Omental fat pad (tissue), 4 donors: ENCODE data around the gene TESMIN. TPM values are rescaled to one million over a fixed set of nuclear protein-coding genes. Genes with fewer than 3 reads are reported as not detected.

Experiments
- ATAC-seq: fragments of 150-250 bp; one replicate; pipeline ENCODE4 v1.9.1; 2016; ENCODE audit warnings: mild to moderate bottlenecking, moderate library complexity; ENCODE audit not compliant: low FRiP score
- DNase-seq: peaks from one replicate; pipeline ENCODE4 v3.0.0-alpha.2; 2019; ENCODE audit warnings: low spot score
- CTCF ChIP-seq, 3 donors: fragments of 450-650 bp; IDR thresholded peaks; one replicate each; pipeline ENCODE4 v1.5.1; 2016 to 2017; ENCODE audit warnings: antibody characterized with exemption in 3 of 3, mild to moderate bottlenecking in 3 of 3, moderate library complexity in 2 of 3
- total RNA-seq, 4 donors: library from RNA; depleted of rRNA; stranded (reverse); fragments of >200 nt; gene quantifications; one replicate each; pipeline ENCODE4 v1.1.0, GENCODE V29; 2016

TESMIN gene
- total RNA-seq, 4 donors from 2014 or later = 0.36 to 2.2 (median 0.47) TPM

- DNase-seq (no peak), ATAC-seq (no peak)
- no peak for TF ChIP-seq CTCF (IDR thresholded peaks at IDR 0.05)
These were observed 22.3 kb upstream of the TESMIN start for GRCh38 chr11:68773521-68774193.

- no peak for TF ChIP-seq CTCF (IDR thresholded peaks at IDR 0.05)
- ATAC-seq = no peak
- no peak for DNase-seq
These were observed 21.6 kb upstream of the TESMIN start for GRCh38 chr11:68772936-68773335.

- TF ChIP-seq CTCF (IDR thresholded peaks at IDR 0.05) = no peak
- no peak for ATAC-seq
- no peak for DNase-seq
These were observed 19.5 kb upstream of the TESMIN start for GRCh38 chr11:68770781-68771180.

- TF ChIP-seq CTCF (IDR thresholded peaks at IDR 0.05) = no peak
- no peak for DNase-seq
- no peak for ATAC-seq
These were observed 16.4 kb upstream of the TESMIN start for GRCh38 chr11:68767672-68768071.

GRCh38 chr11:68766786-68767185 is 15.5 kb upstream of the TESMIN start:
- TF ChIP-seq CTCF (IDR thresholded peaks at IDR 0.05) = no peak
- DNase-seq = no peak
- ATAC-seq = no peak

GRCh38 chr11:68764746-68765145 is 13.4 kb upstream of the TESMIN start:
- TF ChIP-seq CTCF (IDR thresholded peaks at IDR 0.05) = no peak
- DNase-seq (no peak), ATAC-seq (no peak)

- DNase-seq (no peak), ATAC-seq (no peak)
- TF ChIP-seq CTCF (IDR thresholded peaks at IDR 0.05) = no peak
These were observed 12.8 kb upstream of the TESMIN start for GRCh38 chr11:68763926-68764657.
